ENCODE data around the gene ZBED2. TPM values are rescaled to one million over a fixed set of nuclear protein-coding genes. Genes with fewer than 3 reads are reported as not detected.

ZBED2 gene
- total and polyA plus RNA-seq, 2 of the 8 experiments (the other 6 are each of a cell fraction or from before 2014, with no cell fraction given) = not detected

DNA sequence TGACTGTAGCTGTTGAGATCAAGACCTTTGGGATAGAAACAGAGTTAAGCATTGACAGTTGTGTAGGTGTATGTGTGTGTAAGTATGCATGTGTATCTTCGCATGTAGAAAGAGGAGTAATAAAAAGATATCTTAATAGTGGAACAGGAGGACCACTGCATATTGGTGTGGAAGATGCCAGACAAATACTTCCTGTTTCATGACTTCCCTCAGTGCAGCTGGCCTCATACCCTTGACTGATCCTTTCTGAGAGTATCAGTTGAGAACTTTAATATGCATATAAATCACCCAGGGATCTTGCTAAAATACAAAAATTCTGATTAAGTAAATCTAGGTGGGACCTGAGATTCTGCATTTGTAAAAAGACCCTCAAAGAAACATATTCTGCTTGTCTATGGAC lies 8.5 kb upstream of the ZBED2 start (continued):
- no peak for TF ChIP-seq KDM1A (IDR thresholded peaks at IDR 0.05; ENCODE audit: borderline replicate concordance, low read length)
- TF ChIP-seq TCF12 (IDR thresholded peaks at IDR 0.05; ENCODE audit: low read depth, low read length) = no peak

All from H1 (cell line).